NCI-H1694 treated with DMSO at 0.1 percent for 48 hours (cell line): ENCODE results near the gene PLCL2.
"Not testable (repeated sequence)": the region's sequence is repeated elsewhere in the genome, so short reads cannot be mapped to it uniquely, and the experiment has no call there.

ENCODE experiments used
- DNase-seq: peaks from one replicate; lab custom pipeline; 2025; lab: John Stamatoyannopoulos, UW

Gene PLCL2

GRCh38 chr3:16978234-16978920 is 93.6 kb downstream of the PLCL2 start:
- no peak for DNase-seq

- no peak for DNase-seq
Observed at GRCh38 chr3:16978921-16979271, 94.1 kb downstream of the PLCL2 start.

GRCh38 chr3:16979769-16980515 is 95.2 kb downstream of the PLCL2 start:
- DNase-seq, result not testable (repeated sequence)

GRCh38 chr3:16980526-16980925 is 95.8 kb downstream of the PLCL2 start:
- DNase-seq, result not testable (repeated sequence)

GRCh38 chr3:16982460-16982859 is 97.7 kb downstream of the PLCL2 start:
- no peak for DNase-seq

- DNase-seq, result no peak
Observed at GRCh38 chr3:16985608-16986007, 100.9 kb downstream of the PLCL2 start.

- DNase-seq, result no peak
Observed at GRCh38 chr3:16987141-16987540, 102.4 kb downstream of the PLCL2 start.

- DNase-seq, result no peak
Observed at GRCh38 chr3:16990163-16990562, 105.4 kb downstream of the PLCL2 start.

GRCh38 chr3:16992198-16992597 is 107.4 kb downstream of the PLCL2 start:
- DNase-seq, result no peak

- DNase-seq, result no peak
Observed at GRCh38 chr3:16993227-16993626, 108.5 kb downstream of the PLCL2 start.

- no peak for DNase-seq
Observed at GRCh38 chr3:16994854-16995525, 110.2 kb downstream of the PLCL2 start.

GRCh38 chr3:16995601-16996000 is 110.8 kb downstream of the PLCL2 start:
- DNase-seq, result no peak

- no peak for DNase-seq
Observed at GRCh38 chr3:16998236-16998923, 113.6 kb downstream of the PLCL2 start.

GRCh38 chr3:16999161-16999560 is 114.4 kb downstream of the PLCL2 start:
- DNase-seq, result no peak

GRCh38 chr3:16999871-17000270 is 115.1 kb downstream of the PLCL2 start:
- no peak for DNase-seq

GRCh38 chr3:17003457-17003856 is 118.7 kb downstream of the PLCL2 start:
- no peak for DNase-seq

- no peak for DNase-seq
Observed at GRCh38 chr3:17006132-17006852, 121.5 kb downstream of the PLCL2 start.

GRCh38 chr3:17007284-17007683 is 122.5 kb downstream of the PLCL2 start:
- no peak for DNase-seq

GRCh38 chr3:17009826-17010225 is 125.1 kb downstream of the PLCL2 start:
- DNase-seq, result no peak

GRCh38 chr3:17011728-17012338 is 127.1 kb downstream of the PLCL2 start:
- no peak for DNase-seq

- no peak for DNase-seq
Observed at GRCh38 chr3:17013050-17013449, 128.3 kb downstream of the PLCL2 start.
